Measurements from ENCODE around the gene TRPM2.
"Not testable (repeated sequence)": the region's sequence is repeated elsewhere in the genome, so short reads cannot be mapped to it uniquely, and the experiment has no call there.

The TRPM2 gene

GRCh38 chr21:44417621-44418107 lies 64.2 kb downstream of the TRPM2 start:
- not testable (repeated sequence) for DNase-seq

- no peak for DNase-seq
These were observed 64.9 kb downstream of the TRPM2 start for GRCh38 chr21:44418108-44418875.

GRCh38 chr21:44418876-44419230 lies 65.4 kb downstream of the TRPM2 start:
- DNase-seq = no peak

GRCh38 chr21:44419679-44420078 lies 66.3 kb downstream of the TRPM2 start:
- DNase-seq = no peak

DNA sequence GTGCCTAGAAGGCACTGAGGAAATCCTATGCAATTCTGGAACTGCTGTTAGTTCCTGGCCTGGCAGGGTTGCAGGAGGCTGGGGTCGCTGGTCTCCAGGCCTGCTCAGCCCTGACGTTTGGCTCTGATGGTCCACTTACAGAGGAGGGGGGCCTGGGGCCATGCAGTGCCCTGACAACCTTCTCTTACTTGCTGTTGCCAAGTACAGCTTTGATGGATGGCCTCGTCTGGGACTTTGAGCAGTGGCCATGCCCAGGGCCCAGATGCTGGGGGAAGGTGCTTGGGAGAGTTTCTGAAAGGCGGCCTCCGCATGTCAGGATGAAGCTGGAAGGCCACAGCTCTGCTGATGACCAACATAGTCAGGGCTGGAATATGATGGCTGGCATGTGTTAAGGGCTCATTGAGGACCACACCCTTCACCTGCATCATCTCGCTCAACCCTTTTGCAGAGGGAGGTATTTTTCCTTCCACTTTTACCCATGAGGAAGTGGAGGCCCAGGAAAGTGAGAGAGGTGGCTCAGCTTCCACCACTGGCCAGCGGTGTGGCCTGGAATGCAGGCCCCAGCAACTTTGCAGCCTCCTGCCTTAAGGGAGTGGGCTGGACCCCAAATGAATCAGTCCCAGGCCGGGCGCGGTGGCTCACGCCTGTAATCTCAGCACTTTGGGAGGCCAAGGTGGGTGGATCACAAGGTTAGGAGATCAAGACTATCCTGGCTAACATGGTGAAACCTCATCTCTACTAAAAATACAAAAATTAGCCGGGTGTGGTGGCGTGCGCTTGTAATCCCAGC lies 67.2 kb downstream of the TRPM2 start:
- DNase-seq = no peak

DNA sequence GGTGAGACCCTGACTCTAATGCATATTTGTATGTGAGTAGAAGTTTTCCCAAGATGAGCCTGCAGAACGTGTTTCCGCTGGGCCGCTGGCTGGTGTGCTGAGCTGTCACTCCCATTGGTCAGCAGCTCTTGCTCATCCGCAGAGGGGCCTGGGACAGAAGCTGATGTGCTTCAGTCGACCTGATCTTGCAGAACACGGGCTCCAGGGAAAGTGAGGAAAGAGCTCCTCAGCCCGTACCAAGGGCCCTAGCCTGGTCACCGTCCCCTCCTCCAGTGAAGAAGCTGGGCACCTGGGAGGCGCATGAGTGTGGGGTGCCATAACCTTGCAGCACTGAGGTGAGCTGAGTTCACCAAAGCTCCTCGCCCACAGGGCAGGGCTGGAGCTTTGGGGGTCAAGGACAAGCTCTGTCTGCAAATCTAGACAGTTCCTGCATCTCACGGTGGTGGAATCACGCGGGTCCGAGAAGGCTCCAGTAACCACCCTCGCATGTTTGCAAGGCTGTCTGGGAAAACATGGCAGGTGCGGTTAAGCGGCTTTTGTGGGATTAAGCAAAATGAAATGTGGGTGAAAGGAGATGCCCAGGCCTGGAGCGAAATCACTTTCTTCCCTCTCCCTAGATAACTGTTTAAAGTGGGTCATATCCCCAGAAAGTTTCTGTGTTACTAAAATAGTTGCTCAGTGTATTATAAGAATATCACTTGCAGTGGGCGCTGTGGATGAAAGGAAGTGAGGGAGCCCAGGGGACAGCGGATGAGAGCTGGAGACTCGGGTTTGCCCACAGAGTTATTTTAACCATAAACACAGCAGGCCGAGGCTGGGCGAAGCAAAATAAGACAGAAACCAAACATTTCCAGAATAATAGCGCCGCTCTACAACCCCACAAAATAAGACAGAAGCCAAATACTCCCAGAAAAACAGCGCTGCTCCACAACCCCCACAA lies 68.8 kb downstream of the TRPM2 start:
- no peak for DNase-seq

- DNase-seq = no peak
These were observed 69.9 kb downstream of the TRPM2 start for GRCh38 chr21:44423312-44423821.

GRCh38 chr21:44423941-44424607 lies 70.7 kb downstream of the TRPM2 start:
- DNase-seq = no peak

- DNase-seq = no peak
These were observed 71.3 kb downstream of the TRPM2 start for GRCh38 chr21:44424608-44425306.

DNA sequence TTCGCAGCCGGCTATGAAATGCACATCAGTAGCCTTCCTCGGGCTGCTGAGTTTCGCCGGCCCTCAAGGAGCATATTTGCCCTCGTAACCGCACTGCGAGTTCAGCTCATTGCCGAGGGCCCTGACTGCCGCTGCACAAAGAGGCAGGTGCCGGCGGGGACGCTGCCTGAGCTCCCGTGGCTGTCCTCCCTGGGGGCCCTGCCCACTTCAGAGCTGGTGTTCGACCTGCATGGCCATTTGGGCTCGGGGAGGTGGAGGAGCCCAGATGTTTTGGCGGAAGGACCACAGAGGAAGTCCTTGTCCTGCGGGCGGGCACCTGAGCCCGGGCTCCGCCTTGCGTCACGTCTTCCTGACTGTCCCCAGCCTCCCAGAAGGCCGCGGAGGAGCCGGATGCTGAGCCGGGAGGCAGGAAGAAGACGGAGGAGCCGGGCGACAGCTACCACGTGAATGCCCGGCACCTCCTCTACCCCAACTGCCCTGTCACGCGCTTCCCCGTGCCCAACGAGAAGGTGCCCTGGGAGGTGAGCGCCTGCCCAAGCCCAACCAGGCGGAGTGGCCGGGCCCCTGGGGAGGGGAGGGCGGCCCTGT lies 72.0 kb downstream of the TRPM2 start:
- DNase-seq = peak in 1 of 2 experiments; percentile 66

- DNase-seq = no peak
These were observed 72.7 kb downstream of the TRPM2 start for GRCh38 chr21:44425895-44426662.

GRCh38 chr21:44426663-44427191 lies 73.3 kb downstream of the TRPM2 start:
- no peak for DNase-seq

DNA sequence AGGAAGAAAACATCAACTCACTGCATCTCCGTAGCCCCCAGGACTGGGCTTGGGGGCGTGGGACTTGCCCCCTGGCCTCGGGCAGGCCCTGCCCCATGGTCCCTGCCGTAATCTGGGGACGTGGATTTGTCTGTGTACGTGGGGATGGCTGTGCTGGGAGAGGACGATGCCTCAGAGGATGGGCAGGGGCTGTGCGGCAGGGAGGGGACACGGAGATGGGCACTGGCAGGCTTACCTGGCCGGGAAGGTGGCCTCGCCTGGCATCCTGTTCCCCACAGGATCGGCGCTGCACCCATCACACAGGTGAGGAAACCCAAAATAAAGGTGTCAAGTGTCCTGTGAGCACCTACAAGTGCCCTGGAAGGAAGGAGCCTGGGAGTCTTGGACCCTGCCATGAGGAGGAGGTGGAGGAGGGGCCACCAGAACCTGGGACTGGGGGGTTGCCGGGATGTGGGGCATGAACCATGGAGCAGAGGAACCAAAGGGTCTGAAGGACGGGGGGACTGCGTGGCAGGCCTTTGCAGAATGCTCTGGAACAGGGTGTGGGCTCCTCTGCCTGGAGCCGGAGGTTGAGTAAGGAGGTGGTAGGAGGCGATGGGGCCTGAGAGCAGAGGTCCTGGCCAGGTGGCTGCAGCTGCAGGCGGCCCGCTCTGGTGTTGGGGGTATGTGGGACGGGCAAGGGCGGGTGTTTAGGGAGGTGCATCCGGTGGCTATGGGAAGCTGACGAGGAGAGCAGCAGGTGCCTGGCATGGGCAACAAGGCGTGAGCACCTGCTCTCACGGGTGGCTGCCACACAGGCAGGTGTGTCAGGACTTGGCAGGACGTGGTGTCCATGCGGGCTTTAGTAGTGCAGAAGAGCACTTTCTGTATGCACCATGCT lies 74.1 kb downstream of the TRPM2 start:
- DNase-seq = peak in 1 of 2 experiments; percentile 26

DNA sequence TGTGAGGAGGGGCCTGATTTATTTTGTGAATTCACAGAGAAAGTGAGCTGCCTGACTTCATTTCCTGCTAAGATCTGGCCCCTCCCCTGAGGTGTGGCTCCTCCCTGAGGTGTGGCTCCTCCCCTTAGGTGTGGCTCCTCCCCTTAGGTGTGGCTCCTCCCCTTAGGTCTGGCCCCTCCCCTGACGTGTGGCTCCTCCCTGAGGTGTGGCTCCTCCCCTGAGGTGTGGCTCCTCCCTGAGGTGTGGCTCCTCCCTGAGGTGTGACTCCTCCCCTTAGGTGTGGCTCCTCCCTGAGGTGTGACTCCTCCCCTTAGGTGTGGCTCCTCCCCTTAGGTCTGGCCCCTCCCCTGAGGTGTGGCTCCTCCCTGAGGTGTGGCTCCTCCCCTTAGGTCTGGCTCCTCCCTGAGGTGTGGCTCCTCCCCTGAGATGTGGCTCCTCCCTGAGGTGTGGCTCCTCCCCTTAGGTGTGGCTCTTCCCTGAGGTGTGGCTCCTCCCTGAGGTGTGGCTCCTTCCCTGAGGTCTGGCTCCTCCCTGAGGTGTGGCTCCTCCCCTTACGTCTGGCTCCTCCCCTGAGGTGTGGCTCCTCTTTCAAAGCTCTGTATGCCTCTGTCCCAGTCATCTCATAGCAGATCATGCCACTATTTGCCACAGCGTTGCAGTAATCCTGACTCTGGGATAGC lies 75.0 kb downstream of the TRPM2 start:
- DNase-seq = peak; percentile 44 to 85

GRCh38 chr21:44429894-44430293 lies 76.5 kb downstream of the TRPM2 start:
- DNase-seq = no peak

DNA sequence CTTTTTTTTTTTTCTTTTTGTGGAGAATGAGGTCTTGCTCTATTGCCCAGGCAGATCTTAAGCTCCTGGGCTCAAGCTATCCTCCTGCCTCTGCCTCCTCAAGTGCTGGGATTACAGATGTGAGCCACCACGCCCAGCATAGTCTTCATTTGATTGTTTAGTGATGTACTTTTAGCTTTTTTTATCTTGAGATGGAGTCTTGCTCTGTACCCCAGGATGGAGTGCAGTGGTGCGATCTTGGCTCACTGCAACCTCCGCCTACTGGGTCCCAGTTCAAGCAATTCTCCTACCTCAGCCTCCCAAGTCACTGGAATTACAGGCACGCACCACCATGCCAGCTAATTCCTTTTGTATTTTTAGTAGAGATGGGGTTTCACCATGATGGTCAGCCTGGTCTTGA lies 77.9 kb downstream of the TRPM2 start:
- DNase-seq = no peak

- no peak for DNase-seq
These were observed 79.7 kb downstream of the TRPM2 start for GRCh38 chr21:44432841-44433790.

Data from NCI-H526 (cell line).